PFSK-1 (cell line): Measurements from ENCODE around the gene MSANTD1.

Experiments used
- POLR2AphosphoS5 ChIP-seq: IDR thresholded peaks from 2 replicates; pipeline ENCODE4 v1.6.1; 2012; ENCODE audit warnings: low read depth, mild to moderate bottlenecking, control low read depth, low read length, moderate library complexity
- TF ChIP-seq, protein P1 (sequence below), 2 experiments: IDR thresholded peaks; 2 replicates each; pipeline versions ENCODE4 v1.6.1 to v1.8.0; 2011 to 2012; ENCODE audit warnings: low read depth in 2 of 2, low read length in 2 of 2, control low read depth in 1 of 2, inconsistent platforms in 1 of 2, mild to moderate bottlenecking in 1 of 2, moderate library complexity in 1 of 2; ENCODE audit not compliant: insufficient read depth in 1 of 2

DNA sequence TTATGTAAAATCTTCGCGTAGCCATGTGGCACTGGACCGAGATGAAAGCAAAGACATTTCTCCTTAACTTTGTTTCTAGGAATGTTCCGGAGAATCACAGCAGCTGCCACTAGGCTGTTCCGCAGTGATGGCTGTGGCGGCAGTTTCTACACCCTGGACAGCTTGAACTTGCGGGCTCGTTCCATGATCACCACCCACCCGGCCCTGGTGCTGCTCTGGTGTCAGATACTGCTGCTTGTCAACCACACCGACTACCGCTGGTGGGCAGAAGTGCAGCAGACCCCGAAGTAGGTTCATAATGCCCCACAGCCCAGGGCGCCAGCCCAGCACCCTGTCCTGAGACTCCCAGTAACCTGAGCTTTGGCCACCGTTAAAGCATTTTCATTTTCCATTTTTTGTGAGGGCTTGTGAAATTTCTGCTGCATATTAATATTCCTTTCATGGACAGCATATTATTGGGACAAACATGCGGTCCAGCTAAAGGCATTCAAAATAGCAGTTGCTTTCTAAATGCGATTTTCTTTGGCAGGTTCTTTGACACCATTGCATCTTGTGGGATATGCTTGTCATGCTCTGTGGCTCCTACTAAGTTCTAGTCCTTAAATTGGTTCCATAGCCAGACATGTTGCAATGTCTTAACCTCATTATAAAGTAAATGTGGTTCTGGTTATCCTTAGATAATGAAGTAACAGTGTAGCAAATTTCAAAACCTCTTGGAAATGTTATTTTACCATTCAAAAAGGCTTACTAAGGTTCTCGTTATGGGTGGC lies 49.1 kb upstream of the MSANTD1 start:
- TF ChIP-seq, protein P1, sequence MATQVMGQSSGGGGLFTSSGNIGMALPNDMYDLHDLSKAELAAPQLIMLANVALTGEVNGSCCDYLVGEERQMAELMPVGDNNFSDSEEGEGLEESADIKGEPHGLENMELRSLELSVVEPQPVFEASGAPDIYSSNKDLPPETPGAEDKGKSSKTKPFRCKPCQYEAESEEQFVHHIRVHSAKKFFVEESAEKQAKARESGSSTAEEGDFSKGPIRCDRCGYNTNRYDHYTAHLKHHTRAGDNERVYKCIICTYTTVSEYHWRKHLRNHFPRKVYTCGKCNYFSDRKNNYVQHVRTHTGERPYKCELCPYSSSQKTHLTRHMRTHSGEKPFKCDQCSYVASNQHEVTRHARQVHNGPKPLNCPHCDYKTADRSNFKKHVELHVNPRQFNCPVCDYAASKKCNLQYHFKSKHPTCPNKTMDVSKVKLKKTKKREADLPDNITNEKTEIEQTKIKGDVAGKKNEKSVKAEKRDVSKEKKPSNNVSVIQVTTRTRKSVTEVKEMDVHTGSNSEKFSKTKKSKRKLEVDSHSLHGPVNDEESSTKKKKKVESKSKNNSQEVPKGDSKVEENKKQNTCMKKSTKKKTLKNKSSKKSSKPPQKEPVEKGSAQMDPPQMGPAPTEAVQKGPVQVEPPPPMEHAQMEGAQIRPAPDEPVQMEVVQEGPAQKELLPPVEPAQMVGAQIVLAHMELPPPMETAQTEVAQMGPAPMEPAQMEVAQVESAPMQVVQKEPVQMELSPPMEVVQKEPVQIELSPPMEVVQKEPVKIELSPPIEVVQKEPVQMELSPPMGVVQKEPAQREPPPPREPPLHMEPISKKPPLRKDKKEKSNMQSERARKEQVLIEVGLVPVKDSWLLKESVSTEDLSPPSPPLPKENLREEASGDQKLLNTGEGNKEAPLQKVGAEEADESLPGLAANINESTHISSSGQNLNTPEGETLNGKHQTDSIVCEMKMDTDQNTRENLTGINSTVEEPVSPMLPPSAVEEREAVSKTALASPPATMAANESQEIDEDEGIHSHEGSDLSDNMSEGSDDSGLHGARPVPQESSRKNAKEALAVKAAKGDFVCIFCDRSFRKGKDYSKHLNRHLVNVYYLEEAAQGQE (IDR thresholded peaks at IDR 0.05; ENCODE audit: insufficient read depth in 1 of 2, low read depth in 2 of 2, low read length in 2 of 2): no peak
- no peak for TF ChIP-seq POLR2AphosphoS5
